ENCODE measurements around the gene SLC22A17. TPM values are rescaled to one million over a fixed set of nuclear protein-coding genes. Genes with fewer than 3 reads are reported as not detected.
A peak's percentile ranks its signal among the peaks of the same experiment; 100 is the strongest.

SLC22A17 gene
- total RNA-seq, 4 donors from 2014 or later, result 22.7 to 36.4 (median 30.4) TPM

GRCh38 chr14:23376482-23377197 is 24.0 kb upstream of the SLC22A17 start, which contains the start of gene CMTM5:
CMTM5 (plus strand) TSS chr14:23377046; CDS start chr14:23377252, 206 bp downstream.
- WGBS, 2 donors (ENCODE audit: low coverage in 1 of 2), result 31 to 50% methylated on average over 2 to 12 of the region's 13 CpGs
- Histone ChIP-seq H3K4me1 (peaks cover 0 to 8% (median 3%) of the 10 kb centered on the region in 3 donors), H3K36me3 (no peaks in the 10 kb centered on the region), H3K27me3 (peaks cover 21% of the 10 kb centered on the region), H3K9me3 (no peaks in the 10 kb centered on the region), H3K27ac (peak within 1 kb of the TSS in 3 of 4 donors; percentile 31 to 68 (median 35)), H3K4me3 (peak within 1 kb of the TSS in 1 of 2 donors; percentile 32)
- ATAC-seq, result peak; percentile 57
- TF ChIP-seq POLR2A (IDR thresholded peaks at IDR 0.05) (no peak), EP300 (IDR thresholded peaks at IDR 0.05) (no peak), POLR2AphosphoS5 (IDR thresholded peaks at IDR 0.05) (no peak), CTCF (IDR thresholded peaks at IDR 0.05) (no peak)

GRCh38 chr14:23375527-23376251 is 23.0 kb upstream of the SLC22A17 start:
- ATAC-seq, result no peak
- Histone ChIP-seq H3K4me1 (peaks cover 0 to 8% (median 3%) of the 10 kb centered on the region in 3 donors), H3K27me3 (peaks cover 18% of the 10 kb centered on the region), H3K9me3 (no peaks in the 10 kb centered on the region), H3K36me3 (no peaks in the 10 kb centered on the region), H3K27ac (peak overlapping the region in 2 of 4 donors; percentile 35 to 68), H3K4me3 (no peak overlapping the region)
- WGBS, 2 donors (ENCODE audit: low coverage in 1 of 2), result 60 to 91% methylated on average over 3 to 8 of the region's 21 CpGs
- TF ChIP-seq CTCF (IDR thresholded peaks at IDR 0.05), result no peak

DNA sequence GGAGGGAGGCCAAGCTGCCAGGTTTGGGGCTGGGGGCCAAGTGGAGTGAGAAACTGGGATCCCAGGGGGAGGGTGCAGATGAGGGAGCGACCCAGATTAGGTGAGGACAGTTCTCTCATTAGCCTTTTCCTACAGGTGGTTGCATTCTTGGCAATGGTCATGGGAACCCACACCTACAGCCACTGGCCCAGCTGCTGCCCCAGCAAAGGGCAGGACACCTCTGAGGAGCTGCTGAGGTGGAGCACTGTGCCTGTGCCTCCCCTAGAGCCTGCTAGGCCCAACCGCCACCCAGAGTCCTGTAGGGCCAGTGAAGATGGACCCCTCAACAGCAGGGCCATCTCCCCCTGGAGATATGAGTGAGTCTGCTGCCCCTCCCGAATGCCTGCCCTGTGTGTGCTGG is 20.4 kb upstream of the SLC22A17 start:
- no peak for TF ChIP-seq POLR2AphosphoS5 (IDR thresholded peaks at IDR 0.05)
- no peaks in the 10 kb centered on the region for H3K36me3 ChIP-seq
- ATAC-seq, result no peak
- no peaks in the 10 kb centered on the region for H3K27me3 ChIP-seq
- H3K4me1 ChIP-seq, result no peaks in the 10 kb centered on the region
- no peak overlapping the region for H3K27ac ChIP-seq
- no peaks in the 10 kb centered on the region for H3K9me3 ChIP-seq
- WGBS, 2 donors (ENCODE audit: low coverage in 1 of 2), result 83 to 100% methylated on average over 1 of the region's 3 CpGs
- no peak overlapping the region for H3K4me3 ChIP-seq

DNA sequence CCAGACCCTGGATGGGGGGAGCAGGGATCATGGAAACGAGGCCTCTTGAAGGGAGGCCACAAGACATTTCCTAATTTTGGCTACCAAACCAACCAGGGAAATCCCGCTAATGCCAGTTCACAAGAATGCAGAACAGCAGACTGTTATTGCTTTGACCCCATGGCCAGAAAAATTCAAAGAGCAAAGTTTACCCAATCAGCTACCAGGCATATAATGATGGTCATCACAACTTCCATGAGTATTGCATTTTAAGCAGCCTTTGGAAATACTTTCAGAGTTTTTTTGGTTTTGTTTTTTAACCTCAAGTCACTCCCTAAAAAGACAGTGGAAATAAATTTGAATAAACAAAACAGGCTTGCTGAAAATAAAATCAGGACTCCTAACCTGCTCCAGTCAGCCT is 19.8 kb upstream of the SLC22A17 start, which contains the start of gene IL25:
Gene IL25 (plus strand): TSS at position 301 of the 400 bp plus-strand sequence.
- no peak within 1 kb of the TSS for H3K4me3 ChIP-seq
- no peak for ATAC-seq
- H3K4me1 ChIP-seq, result no peaks in the 10 kb centered on the region
- no peaks in the 10 kb centered on the region for H3K9me3 ChIP-seq
- TF ChIP-seq CTCF (IDR thresholded peaks at IDR 0.05), result no peak
- TF ChIP-seq POLR2AphosphoS5 (IDR thresholded peaks at IDR 0.05), result no peak
- no peak for TF ChIP-seq EP300 (IDR thresholded peaks at IDR 0.05)
- TF ChIP-seq POLR2A (IDR thresholded peaks at IDR 0.05), result no peak
- no peak within 1 kb of the TSS for H3K27ac ChIP-seq
- no peaks in the 10 kb centered on the region for H3K36me3 ChIP-seq
- no peaks in the 10 kb centered on the region for H3K27me3 ChIP-seq
- WGBS, 2 donors (ENCODE audit: low coverage in 1 of 2), result 63 to 100% methylated on average over 1 to 2 of the region's 2 CpGs

DNA sequence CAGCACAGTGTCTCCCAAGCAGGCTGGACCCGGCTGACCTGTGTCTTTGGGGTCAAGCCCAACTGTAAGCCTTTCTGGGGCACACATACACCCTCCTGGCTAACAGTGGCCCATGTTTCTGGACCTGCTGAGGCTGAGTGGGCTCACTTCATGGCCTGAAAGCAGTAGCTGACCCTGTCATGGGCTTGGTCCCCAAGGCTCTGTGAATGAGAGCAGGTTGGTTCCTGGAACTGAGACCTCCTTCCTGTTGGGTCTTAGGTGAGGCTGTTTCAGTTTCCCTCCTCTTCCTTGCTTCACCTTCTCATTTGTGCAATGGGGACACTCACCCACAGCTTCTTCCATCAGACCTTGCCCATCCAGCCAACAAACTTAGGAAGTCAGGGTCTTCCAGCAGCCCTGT is 19.2 kb upstream of the SLC22A17 start:
- H3K9me3 ChIP-seq, result no peaks in the 10 kb centered on the region
- no peak overlapping the region for H3K4me3 ChIP-seq
- ATAC-seq, result no peak
- no peaks in the 10 kb centered on the region for H3K27me3 ChIP-seq
- H3K36me3 ChIP-seq, result no peaks in the 10 kb centered on the region
- no CpG with 5 or more reads among the region's 1 CpG for WGBS, 2 donors (ENCODE audit: low coverage in 1 of 2)
- peaks cover 0 to 6% (median 0%) of the 10 kb centered on the region in 3 donors for H3K4me1 ChIP-seq
- H3K27ac ChIP-seq, result no peak overlapping the region
- TF ChIP-seq POLR2A (IDR thresholded peaks at IDR 0.05) (no peak), EP300 (IDR thresholded peaks at IDR 0.05) (no peak), CTCF (IDR thresholded peaks at IDR 0.05) (no peak), POLR2AphosphoS5 (IDR thresholded peaks at IDR 0.05) (no peak)

Data from gastroesophageal sphincter (tissue), 4 donors.